ENCODE data around the gene FRMD4A.

DNA sequence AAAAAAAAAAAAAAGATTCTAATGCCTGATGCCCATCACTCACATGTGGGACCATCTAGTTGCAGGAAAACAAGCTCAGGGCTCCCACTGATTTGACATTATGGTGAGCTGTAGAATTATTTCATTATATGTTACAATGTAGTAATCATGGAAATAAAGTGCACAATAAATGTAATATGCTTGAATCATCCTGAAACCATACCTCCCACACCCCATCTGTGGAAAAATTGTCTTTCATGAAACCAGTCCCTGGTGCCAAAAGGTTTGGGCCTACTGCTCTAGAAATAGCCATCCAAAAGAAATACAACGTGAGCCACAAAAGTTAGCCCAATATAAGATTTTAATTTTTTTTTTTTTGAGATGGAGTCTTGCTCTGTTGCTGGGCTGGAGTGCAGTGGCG, 478.8 kb downstream of the FRMD4A start:
- TF ChIP-seq, protein P1, sequence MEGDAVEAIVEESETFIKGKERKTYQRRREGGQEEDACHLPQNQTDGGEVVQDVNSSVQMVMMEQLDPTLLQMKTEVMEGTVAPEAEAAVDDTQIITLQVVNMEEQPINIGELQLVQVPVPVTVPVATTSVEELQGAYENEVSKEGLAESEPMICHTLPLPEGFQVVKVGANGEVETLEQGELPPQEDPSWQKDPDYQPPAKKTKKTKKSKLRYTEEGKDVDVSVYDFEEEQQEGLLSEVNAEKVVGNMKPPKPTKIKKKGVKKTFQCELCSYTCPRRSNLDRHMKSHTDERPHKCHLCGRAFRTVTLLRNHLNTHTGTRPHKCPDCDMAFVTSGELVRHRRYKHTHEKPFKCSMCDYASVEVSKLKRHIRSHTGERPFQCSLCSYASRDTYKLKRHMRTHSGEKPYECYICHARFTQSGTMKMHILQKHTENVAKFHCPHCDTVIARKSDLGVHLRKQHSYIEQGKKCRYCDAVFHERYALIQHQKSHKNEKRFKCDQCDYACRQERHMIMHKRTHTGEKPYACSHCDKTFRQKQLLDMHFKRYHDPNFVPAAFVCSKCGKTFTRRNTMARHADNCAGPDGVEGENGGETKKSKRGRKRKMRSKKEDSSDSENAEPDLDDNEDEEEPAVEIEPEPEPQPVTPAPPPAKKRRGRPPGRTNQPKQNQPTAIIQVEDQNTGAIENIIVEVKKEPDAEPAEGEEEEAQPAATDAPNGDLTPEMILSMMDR (IDR thresholded peaks at IDR 0.05), result no peak
- TF ChIP-seq EP300 (IDR thresholded peaks at IDR 0.05), result no peak
- TF ChIP-seq POLR2A (IDR thresholded peaks at IDR 0.05), result no peak

All from stomach (tissue), 4 donors.